Measurements from ENCODE around the gene XXYLT1. TPM values are rescaled to one million over a fixed set of nuclear protein-coding genes. Genes with fewer than 3 reads are reported as not detected.

XXYLT1 gene
- total and polyA plus RNA-seq, 9 of the 15 experiments (the other 6 are each of a cell fraction or from before 2014, with no cell fraction given), result 1.9 to 18.9 (median 15.0) TPM

GRCh38 chr3:195116407-195117185, 154.4 kb downstream of the XXYLT1 start:
- H3K79me2 ChIP-seq (ENCODE audit: control insufficient read depth, insufficient read depth, low read length), result peaks cover 2% of the 10 kb centered on the region; the same call in 1 of the 3 replicates
- WGBS (ENCODE audit: insufficient coverage, low coverage, missing lambda C conversion rate), result 22% methylated on average over 5 of the region's 5 CpGs
- no peaks in the 10 kb centered on the region for H3K27me3 ChIP-seq (ENCODE audit: control insufficient read depth in 2 of 2, insufficient read depth in 2 of 2, low read length in 2 of 2)
- ChIA-PET POLR2A (interaction anchor here (0.6 to 1.6 kb wide), 3 partner anchors 10 to 30 kb away, joined by 3 to 5 read pairs (median 3); no protein-coding TSS in a partner anchor), CTCF (ENCODE audit: low intra/inter-chr PET ratio) (no interaction called here)
- FAIRE-seq, result peak; percentile 86
- in situ Hi-C loops (cut with MboI) (no loop called here), intact Hi-C loops (cut with micrococcal nuclease) (loop anchor here (5.0 to 10.0 kb wide), 3 partner anchors 36 to 141 kb away; no protein-coding TSS in a partner anchor)
- peak in 2 of 4 experiments; percentile 66 to 71 for DNase-seq (ENCODE audit: extremely low read depth in 1 of 4, low spot score in 3 of 4)
- ATAC-seq, result peak; percentile 59
- no peaks in the 10 kb centered on the region for H3K9me3 ChIP-seq (replicated peaks; ENCODE audit: control insufficient read depth, insufficient read depth, low read depth, low read length)
- H3K4me1 ChIP-seq (replicated peaks in 1 of 2; ENCODE audit: control insufficient read depth in 2 of 2, insufficient read depth in 2 of 2, low read length in 2 of 2), result peaks cover 53 to 63% of the 10 kb centered on the region in 2 experiments
- no peaks in the 10 kb centered on the region for H3K36me3 ChIP-seq (ENCODE audit: control insufficient read depth, insufficient read depth, low read length)
- no peaks in the 10 kb centered on the region for H3K9me1 ChIP-seq (ENCODE audit: control insufficient read depth, insufficient read depth, low read length)
- H3K4me3 ChIP-seq, result no peak overlapping the region
- H3K9ac ChIP-seq (ENCODE audit: insufficient read depth in 1 of 2, low read depth in 2 of 2, low read length in 2 of 2), result no peak overlapping the region
- no peaks in the 10 kb centered on the region for H4K20me1 ChIP-seq (replicated peaks; ENCODE audit: control insufficient read depth, insufficient read depth, low read length)
- H3K4me2 ChIP-seq (ENCODE audit: insufficient read depth, low read length), result peak overlapping the region; percentile 55
- BruUV-seq (replicated peaks), result no TSS peak
- no peak overlapping the region for H2AFZ ChIP-seq (ENCODE audit: low read depth, low read length)
- H3K27ac ChIP-seq (ENCODE audit: extremely low read depth, low read depth, low read length), result peak overlapping the region; percentile 25; the same call in 2 of the 3 replicates
- no peak for TF ChIP-seq ELK3 (CRISPR knock-in tag; IDR thresholded peaks at IDR 0.05)
- TF ChIP-seq MECOM (CRISPR knock-in tag; IDR thresholded peaks at IDR 0.05), result 0 out of 2 replicates have a peak, but pooled peaks have one; percentile 28
- peak; percentile 64 for TF ChIP-seq NCOR1 (IDR thresholded peaks at IDR 0.05)
- TF ChIP-seq CXXC5 (CRISPR knock-in tag; IDR thresholded peaks at IDR 0.05), result 0 out of 2 replicates have a peak, but pooled peaks have one; percentile 8
- peak; percentile 43 for TF ChIP-seq NFIC (IDR thresholded peaks at IDR 0.05)
- peak; percentile 84 for TF ChIP-seq TCF3 (CRISPR knock-in tag; IDR thresholded peaks at IDR 0.05)
- TF ChIP-seq GATA2 (CRISPR knock-in tag; IDR thresholded peaks at IDR 0.05), result peak; percentile 43; the same call in 1 of the 2 replicates
- TF ChIP-seq CBFA2T2 (conservative IDR thresholded peaks at IDR 0.05), result peak; percentile 57
- no peak for TF ChIP-seq TSC22D4 (tag; IDR thresholded peaks at IDR 0.05)
- TF ChIP-seq JUND (IDR thresholded peaks at IDR 0.05; ENCODE audit: borderline replicate concordance, low read depth, low read length), result peak; percentile 22; the same call in 1 of the 2 replicates
- TF ChIP-seq JUND (tag; IDR thresholded peaks at IDR 0.05; ENCODE audit: borderline replicate concordance, low read depth, low read length), result peak; percentile 43; the same call in 1 of the 3 replicates
- peak; percentile 64 for TF ChIP-seq ETV1 (tag; conservative IDR thresholded peaks at IDR 0.05; ENCODE audit: low read depth)
- TF ChIP-seq ZNF592 (IDR thresholded peaks at IDR 0.05), result peak; percentile 46; the same call in 1 of the 2 replicates
- TF ChIP-seq EP300 (IDR thresholded peaks at IDR 0.05; ENCODE audit: low read length), result peak; percentile 72; the same call in 1 of the 2 replicates
- peak; percentile 78 for TF ChIP-seq ETV5 (CRISPR knock-in tag; IDR thresholded peaks at IDR 0.05; ENCODE audit: low read depth)

Measured in K562 (cell line).